SK-N-SH (cell line): ENCODE data around the gene CALN1.

Experiments used
- CTCF ChIP-seq: fragments of 200-600 bp; sonication (generic); IDR thresholded peaks from 2 replicates; pipeline ENCODE4 v1.6.1; 2017; ENCODE audit warnings: antibody characterized with exemption, mild to moderate bottlenecking, moderate library complexity
- EP300 ChIP-seq, 2 experiments: IDR thresholded peaks; 2 replicates each; pipeline versions ENCODE4 v1.4.0 to v1.6.1; 2012; ENCODE audit warnings: borderline replicate concordance in 1 of 2, low read depth in 1 of 2, low read length in 1 of 2
- POLR2AphosphoS5 ChIP-seq: IDR thresholded peaks from 2 replicates; pipeline ENCODE4 v1.6.1; 2012; ENCODE audit warnings: low read depth, low read length
- SMC3 ChIP-seq: IDR thresholded peaks from 2 replicates; pipeline ENCODE4 v1.6.1; 2012; ENCODE audit warnings: low read depth, low read length, improper control_type of control experiment

DNA sequence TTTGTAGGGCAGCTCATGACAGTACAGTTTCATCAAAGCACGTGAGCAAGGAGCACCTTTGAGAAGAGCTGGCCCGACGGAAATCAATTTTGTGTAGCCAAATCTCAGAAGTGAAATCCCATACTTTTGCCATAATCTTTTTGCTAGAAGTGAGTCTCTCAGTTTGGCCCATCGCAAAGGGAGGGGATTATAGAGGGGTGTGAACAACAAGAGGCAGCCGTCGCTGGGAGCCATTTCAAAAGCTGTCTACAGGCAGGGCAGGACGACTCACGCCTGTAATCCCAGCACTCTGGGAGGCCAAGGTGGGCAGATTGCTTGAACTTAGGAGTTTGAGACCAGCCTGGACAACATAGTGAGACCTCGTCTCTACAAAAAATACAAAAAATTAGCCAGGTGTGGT, 680.4 kb downstream of the CALN1 start:
- TF ChIP-seq POLR2AphosphoS5 (no peak), EP300 (IDR thresholded peaks at IDR 0.05; ENCODE audit: borderline replicate concordance in 1 of 2, low read depth in 1 of 2, low read length in 1 of 2) (no peak), CTCF (no peak), SMC3 (no peak)
